Measurements from ENCODE around the gene MYBPC1. TPM values are rescaled to one million over a fixed set of nuclear protein-coding genes. Genes with fewer than 3 reads are reported as not detected.
A peak's percentile ranks its signal among the peaks of the same experiment; 100 is the strongest.

MYBPC1 gene
- total and polyA plus RNA-seq, 9 of the 15 experiments (the other 6 are each of a cell fraction or from before 2014, with no cell fraction given) = not detected

- no peak for TF ChIP-seq UBTF (IDR thresholded peaks at IDR 0.05; ENCODE audit: borderline replicate concordance in 1 of 2, low read depth in 2 of 2, low read length in 2 of 2)
- no peak for TF ChIP-seq MCM5 (IDR thresholded peaks at IDR 0.05; ENCODE audit: low read depth)
Measured at GRCh38 chr12:101563212-101563611, 31.6 kb upstream of the MYBPC1 start (continued).

GRCh38 chr12:101564912-101565311 lies 29.9 kb upstream of the MYBPC1 start:
- H3K4me3 ChIP-seq = no peak overlapping the region
- H3K36me3 ChIP-seq (ENCODE audit: control insufficient read depth, insufficient read depth, low read length) = no peaks in the 10 kb centered on the region
- in situ Hi-C loops (cut with MboI) = no loop called here
- intact Hi-C loops (cut with micrococcal nuclease) = no loop called here
- no peak for TF ChIP-seq TAF9B (IDR thresholded peaks at IDR 0.05; ENCODE audit: partially characterized antibody)
- TF ChIP-seq PML (IDR thresholded peaks at IDR 0.05; ENCODE audit: low read length) = no peak
- no peak for TF ChIP-seq JUN (IDR thresholded peaks at IDR 0.05; ENCODE audit: borderline replicate concordance, low read depth, low read length)
- TF ChIP-seq JUN (CRISPR knock-in tag; IDR thresholded peaks at IDR 0.05; ENCODE audit: borderline replicate concordance) = no peak
- no peak for TF ChIP-seq SMC3 (conservative IDR thresholded peaks at IDR 0.05; ENCODE audit: insufficient read depth, low read depth, low read length)
- no peak for TF ChIP-seq TCFL5 (CRISPR knock-in tag; conservative IDR thresholded peaks at IDR 0.05)
- TF ChIP-seq SMARCA4 (IDR thresholded peaks at IDR 0.05) = no peak
- TF ChIP-seq ZNF668 (CRISPR knock-in tag; IDR thresholded peaks at IDR 0.05) = no peak
- ATAC-seq (peak; percentile 63), DNase-seq (ENCODE audit: extremely low read depth in 1 of 4, low spot score in 3 of 4) (peak; percentile 13 to 38 (median 22)), FAIRE-seq (peak; percentile 75)
- BruUV-seq (replicated peaks) = no TSS peak
- no peak overlapping the region for H3K9ac ChIP-seq (ENCODE audit: insufficient read depth in 1 of 2, low read depth in 2 of 2, low read length in 2 of 2)
- ChIA-PET POLR2A (no interaction called here), CTCF (ENCODE audit: low intra/inter-chr PET ratio) (no interaction called here)
- WGBS (ENCODE audit: insufficient coverage, low coverage, missing lambda C conversion rate) = 0% methylated on average over 2 of the region's 2 CpGs
- H4K20me1 ChIP-seq (replicated peaks; ENCODE audit: control insufficient read depth, insufficient read depth, low read length) = 0 out of 2 replicates have a peak, but pooled peaks cover 3% of the 10 kb centered on the region
- peaks cover 21 to 23% of the 10 kb centered on the region in 2 experiments for H3K27me3 ChIP-seq (ENCODE audit: control insufficient read depth in 2 of 2, insufficient read depth in 2 of 2, low read length in 2 of 2)
- H2AFZ ChIP-seq (ENCODE audit: low read depth, low read length) = no peak overlapping the region
- H3K4me2 ChIP-seq (ENCODE audit: insufficient read depth, low read length) = no peak overlapping the region
- H3K27ac ChIP-seq (ENCODE audit: extremely low read depth, low read depth, low read length) = no peak overlapping the region
- H3K4me1 ChIP-seq (replicated peaks in 1 of 2; ENCODE audit: control insufficient read depth in 2 of 2, insufficient read depth in 2 of 2, low read length in 2 of 2) = no peaks in the 10 kb centered on the region
- H3K9me3 ChIP-seq (replicated peaks; ENCODE audit: control insufficient read depth, insufficient read depth, low read depth, low read length) = no peaks in the 10 kb centered on the region
- no peaks in the 10 kb centered on the region for H3K79me2 ChIP-seq (ENCODE audit: control insufficient read depth, insufficient read depth, low read length)
- H3K9me1 ChIP-seq (ENCODE audit: control insufficient read depth, insufficient read depth, low read length) = no peaks in the 10 kb centered on the region

Measured in K562 (cell line).